Lung (tissue), 12 donors: ENCODE data around the gene PRKD1. TPM values are rescaled to one million over a fixed set of nuclear protein-coding genes. Genes with fewer than 3 reads are reported as not detected.

Experiments used
- ATAC-seq: fragments of 200-7000 bp; cut with Tn5 transposase; one replicate; pipeline ENCODE4 v1.9.1; 2020; ENCODE audit warnings: moderate number of reproducible peaks; ENCODE audit not compliant: insufficient read depth, low FRiP score
- DNase-seq, 3 donors: peaks; one replicate each; pipeline ENCODE4 v3.0.0-alpha.2; 2013 to 2017
- H3K27ac ChIP-seq, 2 donors: one replicate each; pipeline ENCODE4 v1.5.1; 2013; ENCODE audit warnings: mild to moderate bottlenecking in 2 of 2, moderate library complexity in 2 of 2, control low read depth in 1 of 2, inconsistent platforms in 1 of 2, low read depth in 1 of 2, low read length in 1 of 2
- H3K27me3 ChIP-seq, 3 donors: one replicate each; pipeline ENCODE4 v1.5.1; 2013; ENCODE audit warnings: low read length in 2 of 3; ENCODE audit not compliant: control insufficient read depth in 3 of 3, insufficient read depth in 3 of 3
- H3K36me3 ChIP-seq, 4 donors: one replicate each; pipeline ENCODE4 v1.5.1; 2013; ENCODE audit warnings: low read length in 4 of 4, mild to moderate bottlenecking in 1 of 4, moderate library complexity in 1 of 4; ENCODE audit not compliant: control insufficient read depth in 4 of 4, insufficient read depth in 4 of 4
- H3K4me1 ChIP-seq, 5 donors: one replicate each; pipeline ENCODE4 v1.5.1; 2013; ENCODE audit warnings: low read length in 5 of 5, mild to moderate bottlenecking in 2 of 5, moderate library complexity in 1 of 5; ENCODE audit not compliant: control insufficient read depth in 5 of 5, insufficient read depth in 5 of 5
- H3K4me3 ChIP-seq: one replicate; pipeline ENCODE4 v1.5.1; 2013; ENCODE audit warnings: mild to moderate bottlenecking, control low read depth, moderate library complexity
- H3K9ac ChIP-seq, 2 donors: one replicate each; pipeline ENCODE4 v1.5.1; 2013; ENCODE audit warnings: low read length in 2 of 2, control low read depth in 1 of 2; ENCODE audit not compliant: insufficient read depth in 1 of 2
- H3K9me3 ChIP-seq, 4 donors: one replicate each; pipeline ENCODE4 v1.5.1; 2013; ENCODE audit warnings: low read length in 3 of 4, mild to moderate bottlenecking in 1 of 4, moderate library complexity in 1 of 4; ENCODE audit not compliant: control insufficient read depth in 4 of 4, insufficient read depth in 3 of 4
- CTCF ChIP-seq: IDR thresholded peaks from 2 replicates; pipeline ENCODE4 v1.5.1; 2012; ENCODE audit warnings: mild to moderate bottlenecking; ENCODE audit errors: control extremely low read depth, extremely low read depth
- whole genome bisulfite sequencing, 2 donors: extraction: QIAGEN DNeasy Blood & Tissue Kit; methylation state at CpG; one replicate each; pipeline ENCODE4 v1.1.7; 2013; 5-methylcytosine and 5-hydroxymethylcytosine counted together
- polyA plus RNA-seq, 2 donors: library from polyadenylated mRNA; stranded (reverse); fragments of 200-250 nt; gene quantifications; one replicate each; pipeline ENCODE4 v1.2.1, GENCODE V29; 2013
- total RNA-seq, 2 donors: library from RNA; depleted of rRNA in 1 of 2; stranded (reverse); fragments of >200 nt in 1 of 2; gene quantifications; one replicate each; pipeline ENCODE4 v1.2.1, GENCODE V29; 2014 to 2021
- donor health status: control.
- donor health status: control.
- donor health status: Bipolar disorder and iron deficiency.
- donor health status: healthy.
- donor health status: DM: yes; HTN: yes; CAD: no.

PRKD1 gene
- total and polyA plus RNA-seq, 4 donors, result 4.0 to 20.9 (median 11.2) TPM

- H3K27me3 ChIP-seq, result no peaks in the 10 kb centered on the region
- no peak for TF ChIP-seq CTCF
- H3K9ac ChIP-seq, result no peak overlapping the region
- H3K27ac ChIP-seq, result no peak overlapping the region
- DNase-seq (no peak), ATAC-seq (no peak)
- no peaks in the 10 kb centered on the region for H3K4me1 ChIP-seq
- WGBS, 2 donors, result 82 to 84% methylated on average over 4 of the region's 4 CpGs
- H3K4me3 ChIP-seq, result no peak overlapping the region
- H3K36me3 ChIP-seq, result peaks cover 0 to 6% (median 2%) of the 10 kb centered on the region in 4 donors
- H3K9me3 ChIP-seq, result no peaks in the 10 kb centered on the region
Observed at GRCh38 chr14:29618323-29619067, 309.2 kb downstream of the PRKD1 start.

DNA sequence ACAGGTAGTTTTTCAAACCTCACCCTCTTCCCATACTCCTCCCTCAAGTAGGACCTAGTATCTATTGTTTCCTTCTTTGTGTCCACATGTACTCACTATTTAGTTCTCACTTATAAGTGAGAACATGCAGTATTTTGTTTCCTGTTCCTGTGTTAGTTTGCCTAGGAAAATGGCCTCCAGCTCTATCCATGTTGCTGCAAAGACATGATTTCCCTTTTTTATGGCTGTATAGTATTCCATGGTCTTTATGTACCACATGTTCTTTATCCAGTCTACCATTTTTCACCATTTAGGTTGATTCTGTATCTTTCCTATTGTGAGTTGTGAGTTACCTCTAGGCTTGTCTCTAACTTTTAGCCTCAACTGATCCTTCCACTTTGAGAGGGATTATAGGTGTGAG is 310.7 kb downstream of the PRKD1 start:
- H3K27me3 ChIP-seq, result no peaks in the 10 kb centered on the region
- ATAC-seq (no peak), DNase-seq (no peak)
- H3K9me3 ChIP-seq, result no peaks in the 10 kb centered on the region
- TF ChIP-seq CTCF, result no peak
- H3K27ac ChIP-seq, result no peak overlapping the region
- H3K9ac ChIP-seq, result no peak overlapping the region
- H3K4me1 ChIP-seq, result no peaks in the 10 kb centered on the region
- H3K36me3 ChIP-seq, result peaks cover 0 to 3% (median 1%) of the 10 kb centered on the region in 4 donors
- no peak overlapping the region for H3K4me3 ChIP-seq

GRCh38 chr14:29608861-29609260 is 318.8 kb downstream of the PRKD1 start:
- H3K4me3 ChIP-seq, result no peak overlapping the region
- no peak overlapping the region for H3K27ac ChIP-seq
- ATAC-seq (no peak), DNase-seq (no peak)
- no peak for TF ChIP-seq CTCF
- H3K27me3 ChIP-seq, result no peaks in the 10 kb centered on the region
- no peaks in the 10 kb centered on the region for H3K4me1 ChIP-seq
- 80 to 82% methylated on average over 2 of the region's 2 CpGs for WGBS, 2 donors
- peaks cover 0 to 2% (median 0%) of the 10 kb centered on the region in 4 donors for H3K36me3 ChIP-seq
- H3K9me3 ChIP-seq, result no peaks in the 10 kb centered on the region
- no peak overlapping the region for H3K9ac ChIP-seq

DNA sequence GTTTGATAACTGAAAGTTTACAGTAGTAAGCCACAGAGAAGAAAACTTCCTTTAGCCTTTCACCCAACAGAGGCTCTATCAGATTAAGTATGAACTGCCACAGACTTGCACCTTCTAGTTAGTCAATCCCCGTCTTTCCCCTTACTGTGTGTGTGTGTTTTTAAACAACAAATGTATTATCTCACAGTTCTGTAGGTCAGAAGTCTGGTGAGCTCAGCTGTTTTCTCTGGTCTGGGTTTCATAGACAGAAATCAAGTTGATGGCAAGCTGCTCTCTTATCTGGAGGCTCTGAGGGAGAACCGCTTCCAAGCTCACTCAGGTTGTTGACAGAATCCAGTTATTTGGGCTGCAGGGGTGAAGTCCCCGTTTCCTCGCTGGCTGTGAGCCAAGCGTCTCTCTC is 320.5 kb downstream of the PRKD1 start:
- Histone ChIP-seq H3K4me3 (no peak overlapping the region), H3K4me1 (no peaks in the 10 kb centered on the region), H3K27ac (no peak overlapping the region), H3K27me3 (no peaks in the 10 kb centered on the region), H3K9me3 (no peaks in the 10 kb centered on the region), H3K9ac (no peak overlapping the region), H3K36me3 (peaks cover 0 to 2% (median 0%) of the 10 kb centered on the region in 4 donors)
- DNase-seq, result no peak
- 75 to 83% methylated on average over 5 of the region's 5 CpGs for WGBS, 2 donors
- TF ChIP-seq CTCF, result no peak
- ATAC-seq, result no peak
